H1 (cell line): ENCODE data around the gene SH3TC2. TPM values are rescaled to one million over a fixed set of nuclear protein-coding genes. Genes with fewer than 3 reads are reported as not detected.

Experiments
- CTCF ChIA-PET: fragments of 300-600 bp; sonication (Branson Sonifier 250); formaldehyde crosslinking; loops from one replicate; lab custom pipeline; 2021; ENCODE audit not compliant: partially characterized antibody; lab: Charles Lee
- POLR2A ChIA-PET: fragments of 300-600 bp; sonication (Branson Sonifier 250); formaldehyde crosslinking; loops from one replicate; lab custom pipeline; 2021; ENCODE audit warnings: inconsistent platforms; ENCODE audit not compliant: partially characterized antibody; lab: Charles Lee
- DNase-seq, 2 experiments: peaks; one replicate each; pipeline versions ENCODE4 v3.0.0 to v3.0.0-alpha.2; 2010 to 2022; ENCODE audit warnings: low spot score in 2 of 2, low read depth in 1 of 2, mixed read lengths in 1 of 2
- FAIRE-seq: peaks from 2 replicates; lab custom pipeline; 2011; peaks lifted over from hg19 to GRCh38; lab: Jason Lieb, UNC
- H2AFZ ChIP-seq: 2 replicates; pipeline ENCODE4 v1.8.1; 2012; ENCODE audit warnings: low read length, inconsistent platforms
- H2AK5ac ChIP-seq: 2 replicates; pipeline ENCODE4 v1.6.1; 2013; ENCODE audit warnings: low read depth, low read length
- H2BK120ac ChIP-seq: replicated peaks from 2 replicates; pipeline ENCODE3; 2013; ENCODE audit warnings: low read depth, low read length, inconsistent platforms
- H2BK12ac ChIP-seq: 2 replicates; pipeline ENCODE4 v1.6.1; 2013; ENCODE audit warnings: low read depth, low read length
- H2BK15ac ChIP-seq: 2 replicates; pipeline ENCODE4 v1.6.1; 2013; ENCODE audit warnings: low read length
- H2BK20ac ChIP-seq: 2 replicates; pipeline ENCODE4 v1.6.1; 2013; ENCODE audit warnings: low read length
- H2BK5ac ChIP-seq: 2 replicates; pipeline ENCODE4 v1.6.1; 2013; ENCODE audit warnings: low read depth, low read length
- H3K14ac ChIP-seq: 2 replicates; pipeline ENCODE4 v1.6.1; 2013; ENCODE audit warnings: inconsistent platforms; ENCODE audit not compliant: insufficient read length
- H3K18ac ChIP-seq: 2 replicates; pipeline ENCODE4 v1.6.1; 2013; ENCODE audit warnings: low read length; ENCODE audit errors: extremely low read depth
- H3K23ac ChIP-seq: 2 replicates; pipeline ENCODE4 v1.6.1; 2013; ENCODE audit warnings: inconsistent platforms; ENCODE audit not compliant: insufficient read length
- H3K23me2 ChIP-seq: 2 replicates; pipeline ENCODE4 v1.6.1; 2013; ENCODE audit warnings: low read depth, low read length
- H3K27ac ChIP-seq: 2 replicates; pipeline ENCODE4 v1.6.1; 2011; ENCODE audit warnings: low read depth, low read length, inconsistent platforms
- H3K27me3 ChIP-seq, 4 experiments: replicated peaks in 1 of 4; 1 replicate in 1 of 4; 2 replicates in 3 of 4; pipeline versions ENCODE4 v1.6.1 to v1.8.1; 2011 to 2013; ENCODE audit warnings: low read length in 3 of 4, mild to moderate bottlenecking in 3 of 4, inconsistent platforms in 2 of 4, mixed read lengths in 2 of 4, moderate library complexity in 1 of 4; ENCODE audit not compliant: control insufficient read depth in 3 of 4, insufficient read depth in 3 of 4; ENCODE audit errors: extremely low read depth in 1 of 4
- H3K36me3 ChIP-seq, 4 experiments: 2 replicates each; pipeline versions ENCODE4 v1.6.1 to v1.8.1; 2011 to 2013; ENCODE audit warnings: mild to moderate bottlenecking in 4 of 4, low read length in 3 of 4, moderate library complexity in 2 of 4, control low read depth in 1 of 4, inconsistent platforms in 1 of 4; ENCODE audit not compliant: insufficient read depth in 4 of 4, control insufficient read depth in 2 of 4
- H3K4ac ChIP-seq: replicated peaks from 2 replicates; pipeline ENCODE3; 2013; ENCODE audit warnings: low read length, low read depth, mixed read lengths, inconsistent platforms; ENCODE audit not compliant: insufficient read length
- H3K4me1 ChIP-seq, 4 experiments: replicated peaks in 1 of 4; 1 replicate in 1 of 4; 2 replicates in 3 of 4; pipeline versions ENCODE4 v1.6.1 to v1.8.1; 2011 to 2013; ENCODE audit warnings: low read length in 3 of 4, inconsistent platforms in 2 of 4, mixed read lengths in 1 of 4; ENCODE audit not compliant: insufficient read depth in 4 of 4, control insufficient read depth in 3 of 4
- H3K4me2 ChIP-seq, 2 experiments: 2 replicates each; pipeline versions ENCODE4 v1.6.1 to v1.8.1; 2011 to 2013; ENCODE audit warnings: low read depth in 2 of 2, low read length in 2 of 2, control low read depth in 1 of 2, inconsistent platforms in 1 of 2, mild to moderate bottlenecking in 1 of 2; ENCODE audit not compliant: insufficient read depth in 1 of 2
- H3K4me3 ChIP-seq, 4 experiments: fragments of 200-600, 300-600 bp in 1 of 4; sonication (generic), shearing (Covaris generic), sonication (Bioruptor Twin) in 1 of 4; 2 replicates each; pipeline versions ENCODE4 v1.5.1 to v1.8.1; 2011 to 2016; ENCODE audit warnings: low read length in 4 of 4, low read depth in 3 of 4, control low read depth in 2 of 4, inconsistent platforms in 2 of 4, mild to moderate bottlenecking in 2 of 4, mixed read lengths in 1 of 4, moderate library complexity in 1 of 4; ENCODE audit not compliant: insufficient read depth in 2 of 4; ENCODE audit errors: extremely low read depth in 1 of 4
- H3K56ac ChIP-seq: replicated peaks from 2 replicates; pipeline ENCODE3; 2013; ENCODE audit warnings: low read depth, mild to moderate bottlenecking, mixed read lengths, low read length, inconsistent platforms; ENCODE audit not compliant: insufficient read length
- H3K79me1 ChIP-seq: 2 replicates; pipeline ENCODE4 v1.6.1; 2013; ENCODE audit warnings: low read depth, low read length, control low read depth
- H3K79me2 ChIP-seq, 2 experiments: 2 replicates each; pipeline versions ENCODE4 v1.6.1 to v1.8.1; 2012 to 2013; ENCODE audit warnings: low read length in 2 of 2, mild to moderate bottlenecking in 2 of 2, inconsistent platforms in 1 of 2; ENCODE audit not compliant: insufficient read depth in 2 of 2, control insufficient read depth in 1 of 2
- H3K9ac ChIP-seq, 4 experiments: replicated peaks in 1 of 4; 1 replicate in 1 of 4; 2 replicates in 3 of 4; pipeline versions ENCODE4 v1.6.1 to v1.8.1; 2011 to 2013; ENCODE audit warnings: low read depth in 3 of 4, low read length in 3 of 4, control low read depth in 2 of 4, mild to moderate bottlenecking in 2 of 4, moderate library complexity in 2 of 4, inconsistent platforms in 1 of 4; ENCODE audit errors: extremely low read depth in 1 of 4
- H3K9me3 ChIP-seq, 2 experiments: 2 replicates each; pipeline versions ENCODE4 v1.6.1 to v1.8.1; 2012 to 2013; ENCODE audit warnings: mild to moderate bottlenecking in 2 of 2, moderate library complexity in 2 of 2, control low read depth in 1 of 2, inconsistent platforms in 1 of 2, low read depth in 1 of 2, low read length in 1 of 2, mixed read lengths in 1 of 2; ENCODE audit not compliant: insufficient read depth in 2 of 2
- H4K20me1 ChIP-seq, 2 experiments: replicated peaks in 1 of 2; 2 replicates each; pipeline versions ENCODE3 to v1.8.1; 2011 to 2013; ENCODE audit warnings: inconsistent platforms in 2 of 2, low read length in 2 of 2, mild to moderate bottlenecking in 1 of 2; ENCODE audit not compliant: insufficient read depth in 2 of 2, control insufficient read depth in 1 of 2
- H4K5ac ChIP-seq: 2 replicates; pipeline ENCODE4 v1.6.1; 2013; ENCODE audit warnings: low read length, low read depth, mixed read lengths, inconsistent platforms; ENCODE audit not compliant: insufficient read length
- H4K8ac ChIP-seq: 2 replicates; pipeline ENCODE4 v1.8.0; 2013; ENCODE audit warnings: mild to moderate bottlenecking, moderate library complexity, low read length, inconsistent platforms; ENCODE audit not compliant: insufficient read depth; ENCODE audit errors: extremely low read depth
- H4K91ac ChIP-seq: replicated peaks from 2 replicates; pipeline ENCODE3; 2013; ENCODE audit warnings: low read length, mixed read lengths, inconsistent platforms; ENCODE audit not compliant: insufficient read length
- BACH1 ChIP-seq: IDR thresholded peaks from 2 replicates; pipeline ENCODE4 v1.6.1; 2012; ENCODE audit warnings: low read length, improper control_type of control experiment
- CTBP2 ChIP-seq: IDR thresholded peaks from 2 replicates; pipeline ENCODE4 v1.7.0; 2011; ENCODE audit warnings: borderline replicate concordance, mild to moderate bottlenecking, moderate library complexity, mixed read lengths, low read length; ENCODE audit not compliant: insufficient read depth, insufficient read length
- GTF2F1 ChIP-seq: IDR thresholded peaks from 2 replicates; pipeline ENCODE4 v1.6.1; 2012; ENCODE audit warnings: low read depth, low read length, improper control_type of control experiment, borderline replicate concordance
- RFX5 ChIP-seq: IDR thresholded peaks from 2 replicates; pipeline ENCODE4 v1.6.1; 2011; ENCODE audit warnings: low read depth, low read length, improper control_type of control experiment, borderline replicate concordance
- SP1 ChIP-seq: IDR thresholded peaks from 2 replicates; pipeline ENCODE4 v1.6.1; 2011; ENCODE audit warnings: low read depth, low read length
- SP4 ChIP-seq: IDR thresholded peaks from 2 replicates; pipeline ENCODE4 v1.6.1; 2012; ENCODE audit warnings: low read length, inconsistent platforms
- SRF ChIP-seq: IDR thresholded peaks from 2 replicates; pipeline ENCODE4 v1.6.1; 2011; ENCODE audit warnings: mild to moderate bottlenecking, low read depth, low read length, moderate library complexity
- TAF7 ChIP-seq: optimal IDR thresholded peaks from 2 replicates; pipeline ENCODE3; 2011; ENCODE audit warnings: low read depth, mild to moderate bottlenecking, inconsistent platforms, low read length, moderate library complexity, borderline replicate concordance
- TEAD4 ChIP-seq: IDR thresholded peaks from 2 replicates; pipeline ENCODE4 v1.6.1; 2012; ENCODE audit warnings: low read depth, low read length, inconsistent platforms, mixed read lengths
- WGBS, 2 experiments: shearing (Covaris generic) in 1 of 2; methylation state at CpG; one replicate each; pipeline versions ENCODE4 v1.1.6 to v1.1.7; 2013 to 2015; ENCODE audit warnings: low lambda C conversion rate in 2 of 2, mixed read lengths in 2 of 2, inconsistent platforms in 1 of 2, low coverage in 1 of 2, missing lambda C conversion rate in 1 of 2; ENCODE audit not compliant: insufficient replicate concordance in 2 of 2, insufficient coverage in 1 of 2, insufficient read length in 1 of 2; ENCODE audit errors: extremely low coverage in 1 of 2, missing lambda C conversion rate in 1 of 2; 5-methylcytosine and 5-hydroxymethylcytosine counted together
- polyA plus RNA-seq, 7 experiments: library from polyadenylated mRNA; depleted of rRNA in 3 of 7; stranded (reverse) in 5 of 7; unstranded in 2 of 7; fragments of >200 nt in 5 of 7; fragments of 200-250 nt in 2 of 7; gene quantifications; 1 replicate in 5 of 7; 2 replicates in 1 of 7; 4 replicates in 1 of 7; pipeline versions ENCODE4 v1.2.1 to v1.2.3, GENCODE V29; 2011 to 2013; ENCODE audit warnings: missing spikeins in 2 of 7, mixed read lengths in 2 of 7
- total RNA-seq: library from RNA; stranded (reverse); fragmentation: NEBNext Ultra II Directional; extraction: Animal tissue kit (Norgen Biotek cat#: 25700); gene quantifications from 2 replicates; pipeline ENCODE4 v1.2.1, GENCODE V29; 2021

Gene SH3TC2
- total and polyA plus RNA-seq, 2 of the 8 experiments (the other 6 are each of a cell fraction or from before 2014, with no cell fraction given) = 0.11 to 0.80 TPM

DNA sequence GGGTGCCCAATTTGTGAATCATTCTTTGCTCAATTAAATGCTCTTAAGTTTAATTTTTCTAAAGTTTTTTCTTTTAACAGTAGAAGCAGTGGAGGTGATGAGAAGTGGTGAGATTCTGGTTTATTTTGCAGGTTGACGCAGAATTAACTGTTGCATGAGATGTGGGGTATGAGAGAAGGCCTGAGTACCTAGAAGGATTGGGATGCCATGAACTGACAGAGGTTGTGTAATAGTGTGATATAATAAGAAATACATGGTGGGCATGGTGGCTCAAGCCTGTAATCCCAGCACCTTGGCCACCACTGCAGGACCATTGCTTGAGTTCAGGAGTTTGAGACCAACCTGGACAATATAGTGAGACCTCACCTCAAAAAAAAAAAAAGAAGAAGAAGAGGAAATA, 8.4 kb upstream of the SH3TC2 start:
- TF ChIP-seq SP1 (no peak), SRF (no peak), TAF7 (no peak), CTBP2 (no peak), BACH1 (no peak), SP4 (no peak), TEAD4 (no peak), RFX5 (no peak), GTF2F1 (no peak)
- TF ChIP-seq, all 59 proteins: peak for 0
- Histone ChIP-seq H2BK120ac (no peak overlapping the region), H3K79me2 (no peaks in the 10 kb centered on the region), H3K23ac (no peak overlapping the region), H3K4me3 (no peak overlapping the region), H3K4me2 (no peak overlapping the region), H3K9ac (no peak overlapping the region), H2BK20ac (no peak overlapping the region), H3K9me3 (no peaks in the 10 kb centered on the region), H4K91ac (no peak overlapping the region), H3K18ac (no peak overlapping the region), H4K8ac (no peak overlapping the region), H3K23me2 (no peaks in the 10 kb centered on the region), H3K79me1 (no peaks in the 10 kb centered on the region), H4K5ac (no peak overlapping the region), H2BK5ac (no peak overlapping the region), H2AK5ac (no peak overlapping the region), H3K4me1 (no peaks in the 10 kb centered on the region), H3K56ac (no peak overlapping the region), H2BK15ac (no peak overlapping the region), H3K27ac (no peak overlapping the region), H4K20me1 (no peaks in the 10 kb centered on the region), H3K4ac (no peak overlapping the region), H3K27me3 (no peaks in the 10 kb centered on the region), H2BK12ac (no peak overlapping the region), H3K14ac (no peak overlapping the region), H3K36me3 (no peaks in the 10 kb centered on the region), H2AFZ (no peak overlapping the region)
- DNase-seq = no peak
- ChIA-PET CTCF (interaction anchor here (0.6 to 4.0 kb wide), 7 partner anchors 19 to 183 kb away, joined by 3 to 18 read pairs (median 4); no protein-coding TSS in a partner anchor), POLR2A (interaction anchor here (1.2 to 1.4 kb wide), 2 partner anchors 8 to 9 kb away, joined by 3 read pairs; partner anchors contain the start of gene SH3TC2)
- WGBS, 2 experiments = 89% methylated on average over 1 of the region's 1 CpG; no CpG with 5 or more reads in 1 of the 2 experiments
- FAIRE-seq = no peak
